GM18861 (cell line): ENCODE data around the gene ARL5C.
A peak's percentile ranks its signal among the peaks of the same experiment; 100 is the strongest.
"Not testable (repeated sequence)": the region's sequence is repeated elsewhere in the genome, so short reads cannot be mapped to it uniquely, and the experiment has no call there.

Source experiments
- ATAC-seq: cut with Tn5 transposase; IDR thresholded peaks from one replicate; pipeline ENCODE4 v1.9.1; 2021; ENCODE audit not compliant: unreplicated experiment

ARL5C gene

DNA sequence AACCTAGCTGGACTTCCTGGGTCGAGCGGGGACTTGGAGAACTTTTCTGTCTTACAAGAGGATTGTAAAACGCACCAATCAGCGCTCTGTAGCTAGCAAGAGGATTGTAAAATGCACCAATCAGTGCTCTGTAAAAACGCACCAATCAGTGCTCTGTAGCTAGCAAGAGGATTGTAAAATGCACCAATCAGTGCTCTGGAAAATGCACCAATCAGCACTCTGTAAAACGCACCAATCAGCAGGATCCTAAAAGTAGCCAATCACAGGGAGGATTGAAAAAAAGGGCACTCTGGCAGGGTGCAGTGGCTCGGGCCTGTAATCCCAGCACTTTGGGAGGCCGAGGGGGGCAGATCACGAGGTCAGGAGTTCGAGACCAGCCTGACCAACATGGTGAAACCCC, 2.5 kb upstream of the ARL5C start:
- ATAC-seq: not testable (repeated sequence)

DNA sequence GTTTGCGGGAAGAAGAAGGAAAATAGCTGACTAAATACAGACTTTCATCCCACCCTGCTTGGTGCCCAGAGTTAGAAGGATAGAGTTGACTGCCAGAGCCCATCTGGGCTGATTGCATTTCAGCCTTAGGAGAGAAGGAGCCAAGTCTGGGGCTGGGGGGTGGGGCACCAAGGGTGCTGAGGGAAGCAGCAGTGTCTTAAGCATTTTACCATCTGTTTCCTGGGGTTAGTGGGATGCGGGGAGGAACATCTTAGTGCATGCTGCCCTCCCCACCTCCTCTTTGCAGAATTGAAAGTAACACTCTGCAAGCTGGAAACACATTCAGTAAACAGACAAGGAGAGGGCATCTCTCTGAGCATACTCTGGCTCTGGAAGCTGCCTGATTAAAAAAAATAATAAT, 1.5 kb upstream of the ARL5C start:
- ATAC-seq: no peak

DNA sequence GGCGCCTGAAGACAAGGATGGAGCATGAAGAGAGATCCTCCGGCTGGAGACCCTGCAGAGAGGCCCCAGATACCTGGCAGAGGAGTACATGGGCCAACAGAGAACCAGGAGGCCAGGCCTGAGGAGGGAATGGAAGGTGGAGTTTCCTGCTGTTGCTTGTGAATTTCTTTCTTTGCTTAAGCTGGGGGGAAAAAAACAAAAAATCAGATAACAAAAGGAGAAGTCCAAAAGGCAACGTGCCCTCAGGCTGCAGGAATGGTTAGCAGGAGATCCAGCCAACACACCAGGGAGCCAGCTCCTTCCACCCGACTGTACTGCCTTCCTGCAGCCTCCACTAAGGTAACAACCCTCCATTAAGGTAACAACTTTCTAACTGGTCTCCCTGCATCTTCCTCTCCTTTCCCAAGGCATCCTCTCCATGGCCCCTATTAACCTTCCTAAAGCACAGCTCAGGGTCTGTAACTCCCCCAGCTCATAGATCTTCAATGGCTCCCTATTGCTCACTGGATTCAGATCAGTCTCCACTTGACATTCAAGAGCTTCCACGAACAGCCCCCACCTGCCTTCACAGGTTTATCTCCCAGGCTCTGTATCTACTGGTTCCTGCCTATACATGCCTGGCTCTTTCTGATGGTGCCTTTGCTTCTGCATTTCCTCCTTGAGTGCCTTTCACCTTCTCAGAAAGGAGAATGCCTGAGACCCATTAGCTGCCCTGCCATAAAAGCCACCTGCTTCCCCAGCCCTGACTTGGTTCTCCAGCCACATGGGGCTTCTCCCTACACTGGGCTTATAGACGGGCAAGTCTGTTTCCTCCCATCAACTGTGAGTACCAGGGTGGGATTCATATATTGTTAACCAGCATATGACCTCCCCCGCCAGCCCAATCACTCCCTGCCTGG, 725 bp upstream of the ARL5C start:
- no peak for ATAC-seq

DNA sequence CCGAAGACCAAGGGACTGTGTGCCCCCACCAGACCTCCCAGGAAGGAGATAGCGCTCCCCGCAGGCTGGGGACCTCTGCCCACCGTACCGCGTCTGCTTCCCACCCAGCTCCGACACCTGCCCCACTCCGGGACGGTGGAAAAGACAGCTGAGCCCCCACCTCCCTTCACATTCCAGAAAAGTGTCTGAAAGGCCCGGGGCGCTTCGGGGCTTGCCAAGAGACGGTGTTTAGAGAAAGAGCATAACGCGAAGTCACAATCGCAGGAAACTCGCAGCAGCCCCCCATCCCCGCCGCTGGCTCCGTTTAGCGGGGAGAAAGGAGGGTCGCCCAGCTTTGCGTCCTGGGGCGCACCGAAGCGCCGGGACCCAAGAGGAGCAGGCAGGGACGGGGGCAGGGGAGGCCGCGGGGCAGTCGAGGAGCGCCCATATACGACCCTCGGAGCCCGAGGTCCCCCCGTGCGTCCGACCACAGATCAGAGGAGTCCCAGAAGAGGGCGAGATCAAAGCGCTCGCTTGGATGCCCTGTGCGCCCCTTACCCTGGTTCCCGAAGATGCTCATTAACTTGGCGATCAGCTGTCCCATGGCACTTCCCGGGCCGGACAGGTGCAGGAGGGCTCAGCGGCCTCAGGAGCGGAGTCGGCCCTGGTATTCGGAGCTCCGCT, 652 bp downstream of the ARL5C start:
- no peak for ATAC-seq

DNA sequence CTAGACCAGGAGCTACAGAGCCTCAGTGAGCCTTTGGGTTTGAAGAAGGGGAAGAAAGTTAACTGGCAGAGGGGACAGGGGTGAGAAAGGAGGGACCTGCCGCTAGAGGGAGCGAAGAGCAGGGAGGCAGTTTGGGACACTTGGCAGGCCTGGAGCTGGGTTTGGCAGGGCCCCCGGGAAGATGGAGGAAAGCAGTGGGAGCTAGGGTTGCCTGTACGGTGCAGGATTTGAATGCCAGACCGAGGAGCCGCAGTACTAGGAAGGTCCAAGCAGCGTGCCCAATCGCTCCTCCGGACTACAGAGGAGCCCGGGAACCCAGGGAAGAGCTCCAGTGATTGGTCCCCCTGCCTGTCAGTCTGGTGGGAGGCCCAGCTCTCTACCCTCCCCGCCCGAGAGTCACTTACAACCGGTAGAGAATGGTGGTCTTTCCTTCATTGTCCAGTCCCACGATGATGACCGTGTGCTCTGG, 1.3 kb downstream of the ARL5C start:
- ATAC-seq: no peak

DNA sequence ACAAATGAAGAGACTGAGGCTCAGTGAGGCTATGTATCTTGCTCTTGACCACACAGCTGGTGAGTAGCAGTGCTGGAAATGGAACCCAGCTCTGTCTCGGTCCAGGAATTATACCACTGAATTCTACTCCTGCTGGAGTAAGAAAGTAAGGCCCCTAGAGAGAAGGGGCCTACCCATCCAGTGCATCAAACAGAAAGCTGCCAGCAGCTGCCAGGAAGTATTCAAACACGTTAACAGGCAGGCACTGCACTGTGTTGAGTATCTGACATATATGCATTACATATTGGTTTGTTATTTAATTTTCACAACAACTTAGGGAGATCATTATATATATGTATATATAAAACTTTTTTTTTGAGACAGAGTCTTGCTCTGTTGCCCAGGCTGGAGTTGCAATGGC, 4.0 kb downstream of the ARL5C start:
- no peak for ATAC-seq

DNA sequence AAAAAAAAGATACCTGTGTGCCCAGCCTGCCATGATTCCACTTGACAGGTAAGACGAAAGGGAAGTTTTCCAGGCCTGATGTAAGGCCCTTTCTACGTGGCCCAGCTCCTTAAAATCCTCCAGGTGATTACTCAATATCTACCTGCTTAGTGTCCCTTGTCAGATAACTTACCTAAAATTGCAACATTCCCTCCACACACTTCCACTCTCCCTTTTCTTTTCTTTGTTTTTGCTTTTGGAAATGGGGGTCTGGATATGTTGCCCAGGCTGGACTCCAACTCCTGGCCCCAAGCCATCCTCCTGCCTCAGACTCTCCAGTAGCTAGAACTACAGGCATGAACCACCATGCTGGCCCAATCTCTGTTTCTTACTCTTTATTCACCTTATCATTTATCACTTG, 7.3 kb downstream of the ARL5C start:
- ATAC-seq: no peak

DNA sequence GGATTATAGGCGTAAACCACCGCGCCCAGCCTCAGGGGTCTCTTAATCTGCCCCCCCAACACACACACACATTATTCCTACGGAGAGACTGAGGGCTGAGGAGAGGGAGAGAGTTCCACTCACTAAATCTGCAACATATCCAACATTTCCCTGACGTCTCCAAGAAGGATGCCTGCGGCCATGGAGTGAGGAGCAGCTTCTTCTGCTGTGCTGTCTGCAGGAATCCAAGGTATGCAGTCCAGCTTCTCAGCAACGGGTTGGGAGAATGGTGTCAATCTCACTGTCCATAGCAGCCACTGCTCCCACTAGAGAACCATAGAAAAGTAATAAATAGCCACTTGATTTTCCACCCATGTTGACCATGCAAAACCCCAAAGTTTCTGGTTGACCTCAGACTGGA, 9.5 kb downstream of the ARL5C start:
- no peak for ATAC-seq

DNA sequence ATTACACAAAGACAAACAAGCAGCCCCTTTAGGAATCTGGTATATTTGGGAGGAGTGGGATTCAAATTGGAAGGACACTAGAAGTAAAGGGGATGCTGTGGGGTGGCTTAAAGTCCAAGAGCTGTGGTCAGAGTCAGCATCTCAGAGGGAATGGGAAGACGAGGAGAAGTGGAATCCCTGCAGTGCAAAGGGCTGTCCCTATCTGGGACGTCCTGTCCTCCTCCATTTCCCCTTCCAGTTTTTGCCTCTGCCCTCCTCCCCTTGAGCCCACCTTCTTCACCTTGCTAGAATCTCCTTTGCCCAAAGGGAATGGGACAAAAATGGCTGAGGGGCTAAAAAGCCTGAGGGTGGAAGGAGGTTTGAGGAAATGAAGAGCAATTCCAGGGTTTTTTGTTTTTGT, 10.3 kb downstream of the ARL5C start:
- ATAC-seq: no peak

DNA sequence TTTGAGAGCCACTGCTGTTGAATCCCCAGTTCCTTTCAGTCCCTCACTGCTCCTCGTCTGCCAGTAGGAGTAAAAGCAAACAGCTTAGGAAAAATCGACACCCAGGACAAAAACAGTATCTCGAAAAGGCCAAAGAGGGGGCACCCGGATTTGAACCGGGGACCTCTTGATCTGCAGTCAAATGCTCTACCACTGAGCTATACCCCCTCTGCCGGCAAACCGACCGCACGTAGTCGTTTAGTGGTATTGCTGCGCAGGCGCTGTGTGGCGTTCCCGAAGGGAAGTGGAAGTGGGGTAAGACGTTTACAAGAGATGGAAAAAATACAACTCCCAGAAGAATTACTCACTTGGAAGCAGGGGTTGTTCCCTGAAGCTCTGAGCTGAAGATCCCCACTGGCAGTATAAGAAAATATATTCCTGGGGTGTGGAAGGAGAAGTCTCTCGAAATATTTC, 12.3 kb downstream of the ARL5C start:
- ATAC-seq: peak; percentile 43

DNA sequence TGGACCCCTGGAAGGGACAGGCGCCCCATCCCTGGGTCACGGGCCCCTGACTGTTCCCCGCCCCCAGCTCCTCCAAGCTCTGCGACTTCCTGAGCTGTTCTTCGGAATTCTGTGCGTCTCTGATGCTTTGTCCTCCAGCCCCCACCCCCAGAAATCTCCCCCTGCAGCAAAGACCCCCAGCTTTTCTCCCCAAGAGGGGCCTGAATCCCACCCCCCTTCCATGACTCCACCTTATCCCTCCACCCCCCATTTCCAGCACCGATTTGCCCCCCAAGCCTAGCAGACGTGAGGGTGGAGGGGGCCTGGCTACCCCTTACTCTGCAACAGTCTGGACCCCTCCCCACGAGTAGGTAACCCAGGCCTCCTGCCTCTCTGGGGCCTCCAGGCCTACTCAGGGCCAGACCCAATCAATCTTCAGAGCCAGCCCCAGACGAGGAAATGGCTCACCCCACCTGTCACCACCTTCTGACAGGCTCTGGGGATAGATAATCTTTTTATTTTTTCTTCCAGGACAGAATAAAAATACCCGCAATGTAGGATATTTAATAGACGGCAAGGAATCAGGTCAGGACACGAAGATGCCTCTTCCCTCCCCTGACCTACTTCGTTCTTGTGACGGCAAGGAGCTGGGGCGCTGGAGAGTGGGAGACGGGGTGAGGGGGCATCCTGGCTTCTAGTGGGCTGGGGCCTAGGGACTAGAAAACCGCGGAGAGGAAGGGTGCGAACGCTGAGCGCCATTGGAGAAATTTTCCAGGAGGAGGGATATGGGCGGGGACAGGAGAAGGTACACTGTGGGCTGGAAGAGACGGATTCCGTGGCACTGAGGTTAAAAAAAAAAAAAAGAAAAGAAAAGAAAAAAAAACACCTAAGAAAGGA, 13.8 kb downstream of the ARL5C start:
- ATAC-seq: no peak

DNA sequence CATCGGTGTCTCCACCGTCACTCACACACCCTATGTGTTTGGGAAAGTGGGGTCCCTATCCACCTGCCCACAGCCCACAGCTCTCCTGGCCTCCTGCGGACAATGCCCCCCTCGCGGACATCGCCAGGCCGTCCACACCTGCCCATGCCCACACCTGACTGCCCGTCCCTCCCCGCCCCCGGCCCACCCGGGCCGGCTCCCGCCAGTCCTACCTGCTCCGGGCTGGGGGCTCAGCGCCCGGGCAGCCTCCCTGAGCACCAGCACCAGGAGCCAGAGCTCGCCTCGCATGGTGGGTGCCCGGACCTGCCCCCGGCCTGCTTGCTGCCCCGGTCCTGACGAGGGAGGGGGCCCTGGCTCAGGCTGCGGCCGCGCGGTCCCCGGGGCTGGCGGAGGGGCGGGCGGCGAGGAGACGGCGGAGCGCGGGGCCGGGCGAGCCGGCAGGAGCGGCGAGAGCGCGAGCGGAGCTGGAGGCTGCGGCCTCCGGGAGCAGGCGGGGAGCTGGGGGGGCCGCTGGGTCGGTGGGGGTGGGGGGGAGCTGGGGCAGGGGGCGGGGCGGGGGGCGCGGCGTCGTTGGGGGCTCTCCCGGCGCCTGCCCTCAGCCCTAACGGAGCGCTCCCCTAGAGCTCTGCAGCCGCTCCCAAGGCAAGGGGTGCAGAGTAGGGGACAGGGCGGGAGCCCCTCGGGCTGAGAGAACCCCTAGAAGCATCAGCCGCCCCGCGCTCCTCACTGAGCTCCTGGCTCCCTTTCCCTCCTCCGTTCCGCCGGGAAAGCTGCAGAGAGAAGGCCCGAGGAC, 14.6 kb downstream of the ARL5C start, which contains the start of gene PLXDC1:
PLXDC1 (minus strand) TSS at position 488 of the 793 bp plus-strand sequence; CDS start at position 288, 200 bp downstream.
- ATAC-seq: no peak

DNA sequence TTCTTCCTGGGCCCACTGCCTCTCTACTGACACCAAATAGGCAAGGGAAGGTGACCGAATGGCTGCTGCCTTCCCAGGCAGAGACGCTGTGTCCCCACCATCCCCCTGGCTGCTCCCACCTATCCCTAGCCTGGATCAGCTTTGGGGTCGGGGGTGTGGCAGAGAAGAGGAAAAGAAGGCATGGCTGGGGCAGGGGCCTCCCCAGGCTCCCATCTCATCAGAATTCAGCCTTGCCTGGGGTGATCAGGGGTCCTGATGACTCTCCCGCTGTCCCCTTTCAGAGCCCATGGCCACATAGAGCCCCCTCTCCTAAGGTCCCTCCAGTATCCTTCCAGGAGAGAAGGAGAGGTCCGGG, 15.2 kb downstream of the ARL5C start:
- no peak for ATAC-seq

DNA sequence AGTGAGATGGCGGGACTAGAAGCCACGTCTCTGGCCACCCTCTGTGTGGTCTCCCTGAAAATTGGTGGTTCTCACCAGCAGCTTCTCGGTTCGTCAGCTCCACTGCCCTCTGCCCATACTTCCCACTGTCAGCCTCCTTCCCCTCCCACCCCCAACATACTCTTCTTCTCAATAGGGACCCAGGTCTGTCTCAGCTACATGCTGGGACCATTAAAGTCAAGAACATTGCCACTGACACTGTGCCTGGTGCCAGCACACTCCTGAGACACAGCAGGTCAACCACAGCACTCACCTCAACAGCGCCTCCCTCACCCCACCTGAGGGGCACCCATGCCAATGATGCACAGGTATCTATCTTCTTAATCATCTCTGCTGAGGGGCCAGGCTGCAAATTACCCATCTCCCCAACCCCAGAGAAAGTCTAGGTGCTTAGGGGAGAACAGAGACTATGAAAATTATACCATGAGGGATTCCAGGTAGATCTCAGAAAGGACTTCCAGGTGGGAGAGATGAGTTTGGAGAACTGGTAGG, 15.8 kb downstream of the ARL5C start:
- no peak for ATAC-seq

DNA sequence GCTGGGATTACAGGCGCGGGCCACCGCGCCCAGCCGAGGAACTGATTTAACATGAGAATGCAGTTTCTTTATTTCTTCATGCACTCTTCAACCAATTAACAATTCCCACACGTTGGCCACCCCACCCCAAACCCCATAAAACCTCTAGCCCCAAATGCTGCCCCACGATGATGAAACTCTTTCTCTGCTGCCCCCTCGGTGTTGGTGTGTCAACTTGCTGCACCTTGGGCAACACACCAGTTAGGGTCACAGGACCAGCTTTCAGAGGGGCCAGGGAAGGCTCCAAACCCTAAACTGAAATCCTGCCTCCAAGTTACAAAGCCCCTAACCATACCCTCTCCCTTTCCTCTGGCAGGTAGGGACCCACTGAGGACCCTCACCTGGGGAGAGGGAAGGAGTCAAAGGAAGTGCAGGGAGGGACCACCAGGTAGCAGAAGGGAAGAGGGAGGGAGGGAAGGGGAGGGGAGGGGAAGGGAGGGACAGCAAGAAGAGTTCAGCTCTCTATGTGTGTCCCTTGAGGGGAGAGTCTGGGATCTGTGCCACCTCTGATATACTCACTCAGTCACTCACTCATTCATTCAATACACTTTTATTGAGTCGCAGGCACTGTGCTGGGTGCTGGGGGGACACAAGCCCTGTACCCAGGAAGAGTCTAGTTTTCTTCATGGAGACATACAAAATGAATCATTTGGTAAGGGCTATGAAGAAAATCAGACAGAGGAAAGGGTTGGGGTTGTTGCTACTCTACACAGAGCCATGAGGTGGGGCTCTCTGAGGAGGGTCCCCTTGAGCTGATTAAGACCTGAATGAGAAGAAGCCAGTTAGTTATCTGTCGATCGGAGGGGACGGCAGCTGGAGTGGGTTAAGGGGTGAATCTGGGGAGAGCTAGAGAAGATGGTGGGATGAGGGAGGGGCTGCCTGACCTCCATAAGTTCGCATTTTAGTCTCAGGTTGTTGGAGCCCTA, 18.5 kb downstream of the ARL5C start:
- ATAC-seq: no peak

DNA sequence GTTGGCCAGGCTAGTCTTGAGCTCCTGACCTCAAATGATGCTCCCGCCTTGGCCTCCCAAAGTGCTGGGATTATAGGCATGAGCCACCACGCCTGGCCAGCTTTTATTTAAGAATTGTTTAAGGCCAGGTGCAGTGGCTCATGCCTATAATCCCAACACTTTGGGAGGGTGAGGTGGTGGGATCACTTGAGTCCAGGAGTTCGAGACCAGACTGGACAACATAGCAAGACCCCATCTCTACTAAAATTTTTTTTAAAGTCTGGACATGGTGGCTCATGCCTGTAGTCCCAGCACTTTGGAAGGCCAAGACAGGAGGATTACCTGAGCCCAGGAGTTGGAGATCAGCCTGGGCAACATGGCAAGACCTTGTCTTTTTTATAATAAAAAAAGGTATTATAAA, 19.7 kb downstream of the ARL5C start:
- ATAC-seq: no peak

DNA sequence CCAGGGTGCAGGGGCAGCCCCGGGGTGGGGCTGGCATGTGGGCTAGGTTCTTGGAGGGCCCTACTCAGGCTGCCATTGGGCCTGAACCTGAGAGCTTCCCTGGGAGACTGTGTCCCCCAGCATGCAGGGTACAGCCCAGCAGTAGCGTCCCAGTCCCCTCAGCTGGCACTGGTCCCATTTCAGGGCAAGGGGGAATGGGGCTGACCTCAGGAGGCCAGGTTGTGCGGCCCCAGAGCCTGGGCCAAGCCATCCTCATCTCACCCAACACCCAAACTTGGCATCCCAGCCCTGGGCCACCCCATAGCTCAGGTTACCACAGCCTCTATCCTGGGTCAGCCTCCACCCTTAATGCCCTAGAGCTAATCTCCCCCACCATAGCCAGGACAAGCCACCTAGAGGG, 20.8 kb downstream of the ARL5C start:
- ATAC-seq: no peak

DNA sequence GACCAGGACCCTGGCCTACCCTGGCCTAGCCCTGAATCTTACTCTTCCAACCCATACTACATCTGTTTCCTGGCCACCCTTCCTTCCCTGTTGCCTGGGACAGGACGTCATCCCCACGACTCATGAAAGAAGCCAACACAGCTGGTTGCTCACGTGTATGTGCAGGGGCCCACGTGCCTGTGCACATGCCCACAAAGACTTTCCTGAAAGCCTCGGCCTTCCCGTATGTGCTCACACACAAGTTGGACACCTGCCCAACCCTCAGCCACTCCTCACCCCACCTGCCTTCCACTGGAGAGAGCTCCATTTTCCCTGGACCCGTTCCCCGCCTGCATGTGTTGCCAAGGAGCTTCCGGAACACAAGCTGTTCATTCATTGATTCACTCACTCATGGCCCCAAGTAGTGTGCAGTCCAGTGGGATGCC, 21.5 kb downstream of the ARL5C start:
- ATAC-seq: no peak

DNA sequence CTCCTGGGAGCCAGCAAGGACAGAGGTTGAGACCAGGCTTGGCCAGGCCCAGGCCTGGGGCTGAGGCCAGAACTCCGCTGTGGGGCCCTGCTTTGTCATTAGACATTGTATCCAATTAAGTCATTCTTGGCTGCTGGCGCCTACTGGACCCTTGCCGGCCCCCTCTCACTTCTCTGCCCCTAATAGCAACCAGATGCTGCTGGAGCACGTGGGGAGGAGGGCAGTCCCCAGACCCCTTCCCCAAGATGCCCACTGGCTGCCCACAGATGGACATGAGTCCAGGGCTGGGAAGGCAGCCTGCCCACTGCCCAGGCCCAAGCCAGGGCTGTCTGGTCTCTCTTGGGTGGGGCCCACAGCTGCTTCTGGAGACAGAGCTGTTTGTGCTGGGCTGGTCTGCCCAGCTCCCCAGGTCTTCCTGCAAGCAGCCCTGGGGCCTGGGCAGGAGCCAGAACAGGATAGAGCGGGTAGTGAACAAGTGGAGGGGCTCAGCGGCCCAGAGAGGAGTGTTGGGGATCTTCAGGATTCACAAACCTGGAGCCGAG, 22.3 kb downstream of the ARL5C start:
- no peak for ATAC-seq
